Smooth muscle cell (in vitro differentiated cells): Measurements from ENCODE around the gene UBE2QL1. TPM values are rescaled to one million over a fixed set of nuclear protein-coding genes. Genes with fewer than 3 reads are reported as not detected.

Source experiments
- DNase-seq: peaks from one replicate; lab custom pipeline; 2025; ENCODE audit not compliant: unreplicated experiment; lab: John Stamatoyannopoulos, UW
- H2AFZ ChIP-seq: fragments of 200-600 bp; sonication (generic); 2 replicates; pipeline ENCODE4 v1.6.0; 2016; ENCODE audit warnings: antibody characterized with exemption, low read depth, mild to moderate bottlenecking
- H3F3A ChIP-seq: fragments of 200-600 bp; sonication (generic); 2 replicates; pipeline ENCODE4 v1.6.0; 2017; ENCODE audit warnings: antibody characterized with exemption, low read depth
- H3K27ac ChIP-seq: fragments of 200-600 bp; sonication (generic); 2 replicates; pipeline ENCODE4 v1.5.1; 2016; ENCODE audit warnings: low read depth, mild to moderate bottlenecking
- H3K27me3 ChIP-seq: fragments of 200-600 bp; sonication (generic); 2 replicates; pipeline ENCODE4 v1.6.1; 2016; ENCODE audit warnings: low read depth, mild to moderate bottlenecking
- H3K36me3 ChIP-seq: fragments of 200-600 bp; sonication (generic); 2 replicates; pipeline ENCODE4 v1.5.1; 2016; ENCODE audit warnings: low read depth
- H3K4me1 ChIP-seq: fragments of 200-600 bp; sonication (generic); 2 replicates; pipeline ENCODE4 v1.5.1; 2016; ENCODE audit warnings: low read depth
- H3K4me2 ChIP-seq: fragments of 200-600 bp; sonication (generic); 2 replicates; pipeline ENCODE4 v1.6.0; 2016; ENCODE audit warnings: mild to moderate bottlenecking
- H3K4me3 ChIP-seq: fragments of 200-600 bp; sonication (generic); 2 replicates; pipeline ENCODE4 v1.5.1; 2016; ENCODE audit warnings: mild to moderate bottlenecking
- H3K79me2 ChIP-seq: fragments of 200-600 bp; sonication (generic); 2 replicates; pipeline ENCODE4 v1.6.0; 2016; ENCODE audit warnings: low read depth, mild to moderate bottlenecking
- H3K9ac ChIP-seq: fragments of 200-600 bp; sonication (generic); 2 replicates; pipeline ENCODE4 v1.6.0; 2016; ENCODE audit warnings: low read depth
- H3K9me3 ChIP-seq: fragments of 200-600 bp; sonication (generic); replicated peaks from 2 replicates; pipeline ENCODE4 v1.5.1; 2016; ENCODE audit warnings: low read depth
- H4K20me1 ChIP-seq: fragments of 200-600 bp; sonication (generic); 2 replicates; pipeline ENCODE4 v1.6.0; 2016; ENCODE audit warnings: low read depth
- CTCF ChIP-seq: fragments of 200-600 bp; sonication (generic); IDR thresholded peaks from 2 replicates; pipeline ENCODE4 v1.5.1; 2017; ENCODE audit warnings: borderline replicate concordance, mild to moderate bottlenecking, antibody characterized with exemption; ENCODE audit not compliant: insufficient read depth, poor library complexity, severe bottlenecking
- WGBS: methylation state at CpG from one replicate; pipeline ENCODE4 v1.1.7; 2016; ENCODE audit warnings: low lambda C conversion rate; 5-methylcytosine and 5-hydroxymethylcytosine counted together
- polyA plus RNA-seq: library from polyadenylated mRNA; unstranded; fragments of >200 nt; fragmentation: Nextera tagmentation; extraction: Ambion mirVana; gene quantifications from 2 replicates; pipeline ENCODE4 v1.2.1, GENCODE V29; 2016
- total RNA-seq: library from RNA; depleted of rRNA; stranded (reverse); fragments of >200 nt; gene quantifications from 2 replicates; pipeline ENCODE4 v1.2.3, GENCODE V29; 2014

Gene UBE2QL1
- total and polyA plus RNA-seq, 2 experiments from 2014 or later: 1.2 to 1.3 TPM

- H3K9me3 ChIP-seq: no peaks in the 10 kb centered on the region
- no peaks in the 10 kb centered on the region for H3F3A ChIP-seq
- H2AFZ ChIP-seq: no peak overlapping the region
- H3K4me2 ChIP-seq: no peak overlapping the region
- no peaks in the 10 kb centered on the region for H3K4me1 ChIP-seq
- H4K20me1 ChIP-seq: no peaks in the 10 kb centered on the region
- H3K36me3 ChIP-seq: no peaks in the 10 kb centered on the region
- DNase-seq: no peak
- H3K4me3 ChIP-seq: no peak overlapping the region
- no peak overlapping the region for H3K9ac ChIP-seq
- H3K27me3 ChIP-seq: no peaks in the 10 kb centered on the region
- H3K27ac ChIP-seq: no peak overlapping the region
- no peak for TF ChIP-seq CTCF
- 81% methylated on average over 7 of the region's 7 CpGs for WGBS
- H3K79me2 ChIP-seq: no peaks in the 10 kb centered on the region
Observed at GRCh38 chr5:6501701-6502100, 53.0 kb downstream of the UBE2QL1 start.

- no peaks in the 10 kb centered on the region for H3K36me3 ChIP-seq
- no peaks in the 10 kb centered on the region for H4K20me1 ChIP-seq
- H3K27me3 ChIP-seq: no peaks in the 10 kb centered on the region
- no peaks in the 10 kb centered on the region for H3K9me3 ChIP-seq
- H3K79me2 ChIP-seq: no peaks in the 10 kb centered on the region
- H3K4me3 ChIP-seq: no peak overlapping the region
- no peak overlapping the region for H3K4me2 ChIP-seq
- no peak overlapping the region for H2AFZ ChIP-seq
- H3K9ac ChIP-seq: no peak overlapping the region
- H3K27ac ChIP-seq: no peak overlapping the region
- WGBS: 91% methylated on average over 4 of the region's 4 CpGs
- no peaks in the 10 kb centered on the region for H3K4me1 ChIP-seq
- H3F3A ChIP-seq: no peaks in the 10 kb centered on the region
- no peak for DNase-seq
- TF ChIP-seq CTCF: no peak
Observed at GRCh38 chr5:6502421-6502820, 53.8 kb downstream of the UBE2QL1 start.

- H3K9ac ChIP-seq: no peak overlapping the region
Observed at GRCh38 chr5:6503342-6503741, 54.7 kb downstream of the UBE2QL1 start.

More at GRCh38 chr5:6503342-6503741, 54.7 kb downstream of the UBE2QL1 start:
- Histone ChIP-seq H3K27me3 (no peaks in the 10 kb centered on the region), H3K27ac (no peak overlapping the region), H3F3A (no peaks in the 10 kb centered on the region), H3K4me1 (no peaks in the 10 kb centered on the region), H4K20me1 (no peaks in the 10 kb centered on the region), H3K4me2 (no peak overlapping the region), H3K79me2 (no peaks in the 10 kb centered on the region), H3K9me3 (no peaks in the 10 kb centered on the region), H2AFZ (no peak overlapping the region), H3K36me3 (no peaks in the 10 kb centered on the region), H3K4me3 (no peak overlapping the region)
- no peak for TF ChIP-seq CTCF
- DNase-seq: no peak
- 82% methylated on average over 4 of the region's 4 CpGs for WGBS
